ENCODE results near the gene TXNDC2.

The TXNDC2 gene

DNA sequence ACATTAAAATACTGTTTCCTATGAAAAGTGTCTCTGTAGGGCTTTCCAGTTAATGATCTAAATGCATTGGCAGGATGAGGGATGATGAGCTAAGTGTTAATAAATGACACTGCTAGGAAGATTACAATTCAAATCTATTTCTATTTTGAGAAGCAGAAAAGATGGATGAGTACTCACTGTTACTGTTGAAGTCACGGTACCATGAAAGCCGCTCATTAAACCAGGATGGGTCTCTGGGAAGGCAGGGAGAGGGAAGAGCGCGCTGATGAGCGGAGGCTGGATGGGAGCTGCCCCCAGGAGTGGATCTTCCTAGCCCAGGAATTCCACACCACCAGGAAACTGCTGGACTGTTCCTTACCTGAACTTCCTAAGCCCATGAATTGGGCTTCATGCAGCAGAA is 27.1 kb upstream of the TXNDC2 start:
- no peak overlapping the region for H3K4me3 ChIP-seq (ENCODE audit: low read depth, low read length)
- no peak for DNase-seq (ENCODE audit: low read depth)

DNA sequence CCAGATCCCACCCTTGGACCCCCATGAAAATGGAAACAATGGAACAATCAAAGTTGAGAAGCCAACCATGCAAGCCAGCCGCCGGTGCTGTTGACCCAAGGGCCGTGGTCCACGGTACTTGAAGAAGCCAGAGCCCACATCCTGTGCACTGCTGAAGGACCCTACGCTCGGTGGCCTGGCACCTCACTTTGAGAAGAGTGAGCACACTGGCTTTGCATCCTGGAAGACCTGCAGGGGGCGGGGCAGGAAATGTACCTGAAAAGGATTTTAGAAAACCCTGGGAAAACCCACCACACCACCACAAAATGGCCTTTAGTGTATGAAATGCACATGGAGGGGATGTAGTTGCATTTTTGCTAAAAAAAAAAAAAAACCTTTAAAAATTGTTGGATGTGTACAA is 26.5 kb upstream of the TXNDC2 start:
- no peak for DNase-seq (ENCODE audit: low read depth)
- no peak overlapping the region for H3K4me3 ChIP-seq (ENCODE audit: low read depth, low read length)

DNA sequence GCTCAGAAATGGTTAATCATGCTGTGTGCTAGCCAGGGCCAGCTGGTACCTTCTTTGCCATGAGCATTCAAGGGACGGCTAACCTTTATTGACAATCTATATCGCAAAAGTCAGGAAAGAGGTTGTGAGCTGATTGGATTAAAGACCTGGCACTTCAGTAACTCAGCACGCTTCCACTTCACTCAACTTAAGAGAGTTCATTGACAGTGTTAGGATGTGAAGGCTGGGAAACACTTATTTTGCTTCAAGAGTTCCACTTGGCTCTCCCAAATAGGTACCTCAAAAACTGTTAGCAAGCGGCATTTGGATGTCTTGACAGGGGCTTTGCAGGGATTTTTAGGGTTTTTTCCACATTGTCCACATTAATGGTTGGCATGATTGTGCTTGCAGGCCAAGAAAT is 25.1 kb upstream of the TXNDC2 start:
- no peak overlapping the region for H3K4me3 ChIP-seq (ENCODE audit: low read depth, low read length)
- DNase-seq (ENCODE audit: low read depth) = no peak

DNA sequence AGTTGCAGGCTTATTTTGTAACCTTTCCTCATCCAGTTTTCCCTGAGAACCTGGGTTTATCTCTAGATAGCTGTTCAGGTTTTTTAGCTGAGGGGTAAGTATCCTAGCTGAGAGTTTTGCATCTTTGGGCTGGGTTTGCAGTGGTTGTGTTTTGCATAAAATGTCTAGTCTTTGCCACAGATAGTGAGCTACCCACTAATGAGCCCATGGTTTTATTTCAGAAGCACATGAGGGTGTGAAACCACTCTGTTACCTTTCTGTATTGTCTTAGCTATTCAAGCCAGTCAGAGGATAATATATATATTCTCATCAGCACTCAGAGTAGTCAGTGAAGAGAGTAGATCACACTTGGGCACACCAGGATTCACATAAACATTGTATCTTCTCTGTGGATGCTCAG is 24.6 kb upstream of the TXNDC2 start:
- no peak overlapping the region for H3K4me3 ChIP-seq (ENCODE audit: low read depth, low read length)
- no peak for DNase-seq (ENCODE audit: low read depth)

DNA sequence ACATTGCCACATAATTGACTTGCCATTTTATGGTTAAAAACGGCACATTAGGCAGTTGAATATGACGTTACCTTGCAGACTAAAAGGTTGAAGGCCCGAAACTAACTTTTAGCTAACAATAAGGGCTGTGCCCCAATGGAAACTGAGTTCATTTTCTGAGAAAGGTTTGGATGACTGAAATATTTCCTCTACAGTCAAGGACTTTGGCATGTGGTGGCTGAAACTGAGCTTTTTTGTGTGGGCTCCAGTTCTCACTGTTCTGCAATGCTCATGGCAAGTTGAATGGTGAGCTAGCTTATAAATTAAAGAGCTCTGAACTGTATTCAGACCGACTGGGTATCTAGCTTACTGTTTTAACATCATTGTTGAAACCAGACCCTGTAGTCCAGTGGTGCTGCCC is 23.8 kb upstream of the TXNDC2 start:
- DNase-seq (ENCODE audit: low read depth) = no peak
- H3K4me3 ChIP-seq (ENCODE audit: low read depth, low read length) = no peak overlapping the region

DNA sequence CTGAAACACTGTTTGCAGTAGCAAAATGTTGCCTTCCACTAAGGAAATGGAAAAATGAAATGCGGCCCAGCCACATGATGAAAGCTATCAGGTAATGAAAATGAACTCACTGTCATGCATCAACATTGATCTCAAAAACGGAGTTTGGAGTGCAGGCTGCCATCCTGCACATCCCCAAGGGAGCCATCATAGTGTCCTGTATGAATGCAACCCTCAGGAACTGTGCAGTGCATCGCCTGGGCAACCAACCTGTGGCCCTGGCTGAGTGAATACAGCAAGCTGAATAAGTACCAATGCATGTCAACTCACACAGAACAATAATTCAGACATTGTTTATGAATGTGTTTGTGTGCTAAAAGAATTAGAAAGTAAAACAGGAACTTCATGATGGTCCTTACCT is 23.1 kb upstream of the TXNDC2 start:
- no peak overlapping the region for H3K4me3 ChIP-seq (ENCODE audit: low read depth, low read length)
- DNase-seq (ENCODE audit: low read depth) = no peak

DNA sequence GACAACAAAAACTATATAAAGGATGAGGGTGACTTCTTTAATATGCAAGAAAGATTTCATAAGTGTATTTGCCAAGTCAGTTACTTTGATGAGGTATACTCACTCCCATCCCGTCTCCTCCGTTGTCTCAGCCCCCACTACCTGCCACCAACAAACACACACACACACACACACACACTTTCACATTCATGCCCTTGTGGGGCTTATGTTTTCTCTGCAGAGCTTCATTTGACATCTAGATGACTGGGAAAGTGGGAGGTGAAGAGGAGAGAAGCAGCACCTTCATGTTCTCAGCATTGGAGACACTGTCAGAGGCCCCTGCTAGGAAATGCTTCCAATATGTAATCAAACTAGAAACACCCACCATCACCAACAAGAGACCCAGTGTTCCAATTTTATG is 22.5 kb upstream of the TXNDC2 start:
- no peak overlapping the region for H3K4me3 ChIP-seq (ENCODE audit: low read depth, low read length)
- DNase-seq (ENCODE audit: low read depth) = no peak

DNA sequence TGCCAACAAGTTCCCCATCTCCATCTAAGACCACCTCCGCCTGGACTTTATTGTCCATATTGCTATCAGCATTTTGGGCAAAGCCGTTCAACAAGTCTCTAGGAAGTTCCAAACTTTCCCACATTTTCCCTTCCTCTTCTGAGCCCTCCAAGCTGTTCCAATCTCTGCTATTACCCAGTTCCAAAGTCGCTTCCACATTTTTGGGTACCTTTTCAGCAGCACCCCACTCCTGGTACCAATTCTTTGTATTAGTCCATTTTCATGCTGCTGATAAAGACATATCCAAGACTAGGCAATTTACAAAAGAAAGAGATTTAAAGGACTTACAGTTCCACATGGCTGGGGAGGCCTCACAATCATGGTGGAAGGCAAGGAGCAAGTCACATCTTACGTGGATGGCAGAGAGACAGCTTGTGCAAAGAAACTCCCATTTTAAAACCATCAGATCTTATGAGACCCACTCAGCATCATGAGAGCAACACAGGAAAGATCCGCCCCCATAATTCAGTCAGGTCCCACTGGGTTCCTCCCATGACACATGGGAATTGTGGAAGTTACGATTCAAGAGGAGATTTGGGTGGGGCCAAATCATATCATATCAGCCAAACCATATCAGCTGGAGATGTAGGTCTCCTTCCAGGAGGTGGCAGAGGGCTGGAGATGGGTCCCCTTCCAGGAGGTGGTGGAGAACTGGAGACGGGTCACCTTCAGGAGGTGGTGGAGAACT is 19.8 kb upstream of the TXNDC2 start:
- DNase-seq (ENCODE audit: low read depth) = no peak
- no peak overlapping the region for H3K4me3 ChIP-seq (ENCODE audit: low read depth, low read length)

DNA sequence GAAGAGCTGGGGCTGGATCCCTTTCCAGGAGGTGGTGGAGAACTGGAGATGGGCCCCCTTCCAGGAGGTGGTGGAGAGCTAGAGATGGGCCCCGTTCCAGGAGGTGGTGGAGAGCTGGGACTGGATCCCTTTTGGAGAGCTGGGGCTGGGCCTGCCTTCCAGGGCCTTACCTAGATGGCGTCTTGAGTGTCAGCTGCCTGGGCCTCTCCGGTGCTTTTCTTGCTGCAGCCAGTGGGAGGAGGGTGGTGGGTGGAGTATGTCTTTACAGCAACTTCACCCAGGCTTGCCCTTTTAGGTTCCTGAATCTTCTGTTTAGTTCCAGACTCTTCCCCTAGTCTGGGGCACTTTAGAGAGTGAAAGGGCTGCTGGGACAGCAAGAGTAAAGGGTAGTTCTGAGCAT is 19.1 kb upstream of the TXNDC2 start:
- DNase-seq (ENCODE audit: low read depth) = no peak
- H3K4me3 ChIP-seq (ENCODE audit: low read depth, low read length) = no peak overlapping the region

DNA sequence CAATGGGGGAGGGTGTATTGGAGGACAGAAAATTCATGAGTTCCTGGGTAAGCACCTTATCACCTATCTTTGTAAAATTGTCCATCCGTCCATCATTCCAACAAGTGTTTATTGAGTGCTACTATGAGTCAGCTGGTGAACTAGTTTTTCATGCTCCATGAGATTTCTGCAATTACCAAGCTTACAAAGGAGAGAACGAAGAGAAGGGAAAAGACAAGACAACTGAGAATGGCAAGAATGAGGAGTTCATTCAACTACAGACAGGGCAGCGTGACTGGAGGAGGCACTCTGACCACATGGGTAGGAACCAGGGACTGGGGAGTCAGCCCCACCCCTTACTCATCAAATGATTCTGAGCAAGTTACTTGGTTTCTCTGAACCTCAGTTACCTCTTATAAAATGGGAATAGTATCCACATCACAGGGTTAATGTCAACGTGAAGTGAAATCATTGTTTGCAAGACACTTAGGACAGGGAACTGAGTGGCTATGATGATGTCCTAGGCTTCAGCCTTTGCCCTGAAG is 18.6 kb upstream of the TXNDC2 start:
- DNase-seq (ENCODE audit: low read depth) = no peak
- no peak overlapping the region for H3K4me3 ChIP-seq (ENCODE audit: low read depth, low read length)

DNA sequence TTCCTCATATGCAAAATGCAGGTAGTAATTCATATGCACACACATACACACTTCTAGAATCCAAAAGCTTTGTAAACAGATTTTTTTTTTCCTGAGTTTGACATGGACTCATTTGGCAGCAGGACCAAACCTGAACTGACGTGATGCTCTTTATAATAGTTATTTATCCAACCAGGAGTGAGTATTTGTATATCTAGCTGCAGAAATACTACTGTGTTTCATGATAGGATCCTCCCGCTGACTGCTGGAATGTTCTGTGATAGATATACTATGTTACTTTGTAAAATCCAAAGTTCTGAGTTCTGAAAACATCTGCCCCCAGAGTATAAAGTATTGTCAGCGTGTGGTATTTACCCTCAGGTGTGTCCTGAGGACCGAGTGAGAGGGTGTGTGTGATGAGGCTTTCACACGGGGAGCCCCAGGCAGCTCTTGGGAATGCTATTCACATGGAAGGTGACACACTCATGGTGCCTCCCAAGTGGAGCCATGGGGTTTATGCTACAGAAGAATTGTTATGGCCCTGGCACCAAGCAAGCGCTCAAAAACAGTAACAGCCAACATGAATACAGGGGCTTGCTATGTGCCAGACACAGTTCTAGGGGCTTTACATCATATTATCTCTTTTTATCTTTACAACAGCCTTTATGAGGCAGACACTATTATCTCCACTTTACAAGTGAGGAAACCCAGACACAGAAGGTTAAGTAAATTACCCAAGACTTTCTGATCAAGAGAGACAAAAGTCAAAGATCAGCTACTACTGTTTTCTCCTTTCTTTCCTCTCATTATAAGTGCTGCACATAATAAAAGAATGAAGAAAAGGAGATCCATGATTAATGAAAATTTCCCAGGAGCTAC is 16.7 kb upstream of the TXNDC2 start:
- DNase-seq (ENCODE audit: low read depth) = no peak
- H3K4me3 ChIP-seq (ENCODE audit: low read depth, low read length) = no peak overlapping the region

DNA sequence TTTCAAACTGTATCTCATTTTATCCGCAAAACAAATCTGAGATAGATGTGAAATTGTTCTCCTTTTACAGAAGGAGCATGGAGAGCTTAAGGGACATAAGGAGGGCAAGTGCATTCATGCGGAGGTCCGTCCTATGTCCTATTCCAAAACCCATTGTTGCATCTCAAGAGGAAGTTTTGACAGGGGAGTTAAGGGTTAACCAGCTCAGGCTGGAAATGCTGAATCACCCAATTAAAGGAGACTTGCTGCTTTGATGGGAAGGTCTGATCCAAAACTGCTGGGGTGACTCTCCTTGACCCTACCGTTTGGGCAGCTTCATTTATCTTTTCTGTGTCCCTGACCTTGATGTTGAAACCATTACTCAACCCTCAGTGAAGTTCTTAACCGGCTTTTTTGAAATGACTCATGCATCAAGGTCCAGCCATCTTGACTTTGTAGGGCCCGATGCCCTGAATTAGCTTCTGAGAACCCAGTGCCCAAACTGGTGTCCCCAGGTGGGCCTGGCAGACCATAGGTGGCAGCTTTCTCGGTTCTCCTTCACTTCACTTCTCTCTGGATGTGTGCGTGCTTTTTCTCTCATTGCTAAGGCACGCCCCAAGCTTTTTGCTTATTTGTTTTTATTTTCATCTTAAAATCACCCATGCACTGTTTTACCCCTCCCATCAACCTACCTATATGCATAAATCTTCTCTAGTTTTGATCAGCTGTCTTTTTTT is 15.9 kb upstream of the TXNDC2 start:
- DNase-seq (ENCODE audit: low read depth) = peak; percentile 78
- H3K4me3 ChIP-seq (ENCODE audit: low read depth, low read length) = no peak overlapping the region

DNA sequence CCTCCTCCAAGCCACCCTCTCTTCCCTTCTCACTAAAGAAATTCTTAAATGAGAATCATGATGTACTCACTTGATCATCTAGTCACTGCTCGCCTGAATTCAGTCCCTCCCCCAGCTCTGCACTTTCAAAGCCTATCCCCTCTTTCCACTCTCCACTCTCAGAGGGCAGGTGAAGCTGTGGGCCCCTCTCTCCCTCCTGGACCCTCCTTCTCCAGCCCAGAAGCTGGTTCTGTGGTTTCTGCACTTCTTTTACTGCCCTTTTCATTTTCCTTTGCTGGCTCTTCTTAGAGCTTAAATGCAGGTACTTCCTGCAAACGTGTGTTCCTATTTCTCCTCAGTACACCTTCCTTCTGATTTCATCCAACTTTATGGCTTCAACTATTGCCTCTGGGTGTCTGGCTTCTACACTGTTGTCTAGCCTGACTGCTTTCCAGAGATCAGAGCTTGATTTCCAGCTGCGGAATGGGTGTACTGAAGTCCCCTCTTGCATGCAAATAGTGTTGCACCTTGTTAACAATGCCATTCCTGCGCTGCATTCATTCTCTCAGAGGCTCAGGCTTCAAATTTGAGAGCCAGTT is 15.3 kb upstream of the TXNDC2 start:
- DNase-seq (ENCODE audit: low read depth) = no peak
- H3K4me3 ChIP-seq (ENCODE audit: low read depth, low read length) = no peak overlapping the region

DNA sequence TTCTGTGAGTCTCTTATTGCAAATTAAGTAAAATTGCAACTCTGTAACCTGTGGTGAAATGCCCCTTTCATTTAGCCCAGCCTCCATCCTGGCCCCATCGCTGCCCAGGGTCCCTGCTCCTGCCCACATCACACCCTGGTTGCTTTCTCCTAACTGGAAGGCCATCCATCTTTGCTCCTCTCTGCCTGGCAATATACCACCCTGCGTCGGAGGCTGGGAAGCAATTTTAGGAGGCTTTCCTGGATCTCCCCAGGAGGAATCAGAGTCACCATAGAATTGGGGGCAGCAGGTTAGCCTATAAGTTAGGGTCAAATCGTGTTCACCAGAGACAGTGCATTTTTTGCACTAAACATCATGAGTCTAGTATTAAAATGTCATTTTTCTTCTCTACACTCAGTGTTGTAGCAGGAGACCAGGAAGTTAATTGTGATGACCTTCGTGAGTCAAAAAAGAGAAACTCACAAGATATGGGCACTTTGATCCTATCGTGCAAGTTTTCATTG is 14.5 kb upstream of the TXNDC2 start:
- no peak for DNase-seq (ENCODE audit: low read depth)

DNA sequence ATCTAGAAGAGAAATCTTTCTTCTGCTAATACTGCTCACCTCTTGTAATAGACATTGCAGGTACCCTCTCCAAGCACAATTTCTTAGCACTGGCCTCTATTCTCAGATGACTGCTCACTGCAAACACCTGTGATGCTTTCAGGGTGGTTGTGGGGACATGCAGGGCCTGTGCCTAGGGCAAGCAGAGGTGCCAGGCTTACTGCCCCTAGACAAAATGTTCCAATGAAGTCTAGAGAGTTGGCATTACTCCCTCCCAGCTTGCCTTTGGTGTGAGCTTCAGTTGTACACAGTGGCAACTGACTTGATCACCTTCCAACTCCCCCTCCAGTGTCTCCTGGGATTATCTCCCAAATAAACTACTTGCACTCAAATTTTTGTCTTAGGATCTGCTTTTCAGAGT is 12.9 kb upstream of the TXNDC2 start:
- DNase-seq (ENCODE audit: low read depth) = no peak
- no peak overlapping the region for H3K4me3 ChIP-seq (ENCODE audit: low read depth, low read length)

More for the DNA sequence above, 14.5 kb upstream of the TXNDC2 start:
- no peak overlapping the region for H3K4me3 ChIP-seq (ENCODE audit: low read depth, low read length)

DNA sequence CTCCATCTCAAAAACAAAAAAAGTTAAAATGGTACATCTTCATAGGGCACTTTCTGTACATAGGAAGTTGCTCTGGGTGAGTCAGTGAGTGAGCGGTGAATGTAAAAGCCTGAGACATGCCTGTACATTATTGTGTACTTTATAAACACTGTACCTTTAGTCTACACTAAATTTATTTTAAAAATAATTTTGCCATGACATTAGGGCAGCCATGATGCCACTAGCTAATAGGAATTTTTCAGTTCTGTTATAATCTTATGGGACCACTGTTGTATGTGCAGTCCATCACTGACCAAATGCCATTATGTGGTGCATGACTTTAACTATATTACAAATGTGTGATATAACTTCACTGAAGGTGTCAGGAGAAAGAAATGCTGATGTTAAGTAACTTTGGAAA is 11.0 kb upstream of the TXNDC2 start:
- DNase-seq (ENCODE audit: low read depth) = no peak
- no peak overlapping the region for H3K4me3 ChIP-seq (ENCODE audit: low read depth, low read length)

DNA sequence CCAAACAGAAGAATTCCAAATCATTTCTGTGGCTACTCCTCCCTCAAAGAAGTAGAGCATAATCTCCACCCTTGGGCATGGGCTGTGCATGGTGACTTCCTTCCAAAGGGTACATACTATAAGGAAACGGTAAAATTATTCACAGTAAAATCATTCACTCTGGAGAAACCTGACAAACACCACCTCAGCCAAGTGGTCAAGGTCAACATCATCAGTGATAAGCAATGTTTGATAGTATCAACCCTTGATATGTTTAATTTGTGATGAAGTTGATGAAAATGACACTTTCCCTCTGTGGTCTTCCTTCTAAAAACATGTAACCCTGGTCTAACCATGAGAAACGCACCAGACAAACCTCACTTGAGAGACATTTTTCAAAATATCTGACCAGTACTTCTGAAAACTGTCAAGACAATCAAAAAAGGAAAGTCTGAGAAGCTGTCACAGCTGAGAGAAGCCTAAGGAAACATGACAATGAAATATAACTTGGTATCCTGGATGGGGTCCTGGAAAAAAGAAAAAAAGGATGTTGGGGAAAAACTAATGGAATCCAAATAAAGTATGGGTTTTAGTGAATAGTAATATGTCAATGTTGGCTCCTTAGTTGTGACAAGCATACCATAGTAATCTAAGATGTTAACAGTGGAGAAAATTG is 9.4 kb upstream of the TXNDC2 start:
- no peak for DNase-seq (ENCODE audit: low read depth)
- no peak overlapping the region for H3K4me3 ChIP-seq (ENCODE audit: low read depth, low read length)

DNA sequence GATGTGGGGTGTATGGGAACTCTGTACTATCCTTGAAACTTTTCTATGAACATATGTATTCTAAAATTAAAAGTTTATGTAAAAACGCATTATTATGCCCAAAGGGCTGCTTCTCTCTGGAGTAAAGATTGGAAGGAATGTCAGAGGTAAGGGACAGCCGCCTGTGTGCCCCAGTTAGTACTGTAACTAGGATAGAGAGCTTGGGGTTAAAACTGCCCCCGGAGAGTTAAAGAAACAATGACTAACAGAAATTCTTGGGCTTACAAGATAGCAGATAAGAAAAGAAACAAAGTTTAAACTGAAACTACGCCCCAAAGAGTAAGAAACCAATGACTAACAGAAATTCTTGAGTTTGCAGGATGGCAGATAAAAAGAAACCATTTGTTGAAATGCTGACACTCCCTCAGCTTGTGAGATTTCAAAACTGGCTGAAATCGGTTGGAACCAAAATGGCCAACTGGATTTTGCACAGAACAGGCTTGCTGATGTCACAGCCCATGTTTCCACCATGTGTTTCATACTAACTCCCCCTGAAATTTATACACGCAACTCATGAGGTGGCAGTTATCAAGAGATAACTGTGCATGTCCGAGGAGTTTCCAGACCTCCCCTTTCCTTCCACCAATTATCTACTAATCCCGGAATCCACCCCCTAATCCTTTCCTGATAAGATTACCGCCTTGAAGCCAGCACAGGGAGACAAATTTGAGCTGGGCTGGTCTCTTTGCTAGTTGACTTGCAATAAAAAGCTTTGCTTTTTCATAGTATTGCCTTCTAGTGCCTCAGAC is 8.7 kb upstream of the TXNDC2 start:
- DNase-seq (ENCODE audit: low read depth) = peak; percentile 53
- H3K4me3 ChIP-seq (ENCODE audit: low read depth, low read length) = peak overlapping the region; percentile 19

DNA sequence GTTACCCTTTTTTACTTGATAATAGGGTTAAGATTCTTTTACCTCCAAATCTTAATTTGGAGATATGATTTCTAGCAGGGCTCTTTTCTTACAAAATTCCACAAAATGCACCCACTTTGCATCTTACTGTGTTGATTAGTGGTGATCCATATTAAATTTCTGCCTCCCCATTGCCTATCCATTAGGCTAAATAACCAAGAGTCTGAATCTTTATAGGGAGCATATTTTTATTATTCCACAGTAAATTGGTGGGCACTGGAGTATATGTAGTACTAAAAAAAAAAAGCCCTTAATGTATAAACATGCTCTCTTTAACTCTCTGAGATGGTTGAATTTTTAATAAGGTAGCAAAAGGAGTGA is 8.1 kb upstream of the TXNDC2 start:
- H3K4me3 ChIP-seq (ENCODE audit: low read depth, low read length) = no peak overlapping the region
- no peak for DNase-seq (ENCODE audit: low read depth)
